GM19397 (cell line): ENCODE results near the gene PNMA1.

Experiments
- ATAC-seq: cut with Tn5 transposase; IDR thresholded peaks from one replicate; pipeline ENCODE4 v1.9.1; 2021; ENCODE audit warnings: mild to moderate bottlenecking, moderate library complexity; ENCODE audit not compliant: unreplicated experiment

PNMA1 gene

DNA sequence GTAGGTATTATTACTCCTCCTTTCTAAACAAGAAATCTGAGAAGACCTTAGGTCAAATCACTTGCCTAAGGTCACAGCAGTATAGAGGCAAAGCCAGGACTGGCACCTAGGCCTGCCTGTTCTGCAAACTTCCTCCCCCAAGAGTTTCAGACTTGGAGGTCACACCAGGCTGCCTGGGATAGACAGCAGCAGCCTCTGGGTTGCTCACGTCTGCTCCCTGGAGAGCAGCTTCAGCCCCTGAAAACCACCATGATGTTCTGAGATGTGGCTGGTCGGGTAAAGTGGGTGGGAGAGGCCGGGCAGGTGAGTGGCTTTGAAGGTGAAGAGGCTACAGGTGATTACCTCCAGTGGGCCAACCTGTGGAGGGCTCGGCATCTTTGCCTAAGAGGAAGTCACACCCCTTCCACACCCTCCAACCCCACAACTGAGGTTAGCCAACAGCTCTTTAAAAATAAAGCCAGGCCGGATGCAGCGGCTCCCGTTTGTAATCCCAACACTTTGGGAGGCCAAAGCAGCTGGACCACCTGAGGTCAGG lies 37.0 kb upstream of the PNMA1 start:
- no peak for ATAC-seq

DNA sequence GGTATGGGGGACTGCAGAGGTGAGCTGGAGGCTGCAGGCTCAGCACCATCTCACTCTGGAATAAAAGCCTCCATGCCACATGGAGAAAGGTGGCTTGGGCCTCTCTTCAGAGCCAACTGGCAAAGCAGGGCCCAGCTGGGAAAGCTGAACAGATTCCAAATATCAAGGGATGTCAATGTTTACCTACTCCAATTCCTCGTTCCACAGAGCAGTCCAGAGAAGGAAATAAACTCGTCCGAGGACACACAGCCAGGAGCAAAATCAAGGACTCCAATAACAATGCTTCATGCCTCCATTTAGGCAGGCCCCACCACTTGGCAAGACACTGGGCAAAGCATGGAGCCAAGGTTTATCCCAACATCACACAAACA lies 36.3 kb upstream of the PNMA1 start:
- no peak for ATAC-seq

DNA sequence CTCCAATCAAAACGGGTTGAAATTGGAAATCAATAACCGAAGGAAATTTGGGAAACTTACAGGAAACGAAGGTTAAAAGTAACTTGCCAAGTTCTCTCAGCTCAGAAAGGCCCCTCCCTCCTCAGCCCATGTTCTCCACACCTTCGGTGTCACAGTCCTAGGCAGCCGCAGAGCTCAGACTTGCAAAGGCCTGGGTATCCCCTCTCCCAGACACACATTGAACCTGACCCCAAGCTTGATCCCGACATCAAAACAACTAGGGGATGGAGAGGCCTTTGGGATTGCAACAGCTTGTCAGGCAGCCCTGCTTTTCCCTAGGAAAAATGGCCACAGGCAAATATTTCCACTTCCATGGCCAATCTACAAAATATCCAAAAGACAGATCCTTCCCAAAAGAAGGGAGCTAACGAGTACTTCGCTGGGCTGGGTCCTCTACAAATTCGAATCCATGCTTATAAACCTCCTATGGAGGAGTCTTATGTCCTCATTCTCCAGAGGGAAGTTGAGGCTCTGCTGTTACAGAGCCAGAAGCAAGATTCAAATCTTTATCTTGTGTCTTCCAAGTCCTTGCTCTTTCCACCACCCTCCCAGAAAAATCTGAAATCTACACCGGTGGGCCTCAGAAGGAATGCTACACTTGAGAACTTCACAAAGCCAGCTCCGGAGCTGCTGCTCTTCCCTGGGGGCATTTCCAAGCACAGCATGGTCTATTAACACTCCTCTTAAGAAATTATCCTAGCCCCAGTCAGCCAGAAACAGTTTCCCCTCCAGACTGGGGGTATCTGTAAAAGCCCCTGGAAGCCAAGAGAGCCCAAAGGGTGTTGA lies 35.7 kb upstream of the PNMA1 start:
- no peak for ATAC-seq

DNA sequence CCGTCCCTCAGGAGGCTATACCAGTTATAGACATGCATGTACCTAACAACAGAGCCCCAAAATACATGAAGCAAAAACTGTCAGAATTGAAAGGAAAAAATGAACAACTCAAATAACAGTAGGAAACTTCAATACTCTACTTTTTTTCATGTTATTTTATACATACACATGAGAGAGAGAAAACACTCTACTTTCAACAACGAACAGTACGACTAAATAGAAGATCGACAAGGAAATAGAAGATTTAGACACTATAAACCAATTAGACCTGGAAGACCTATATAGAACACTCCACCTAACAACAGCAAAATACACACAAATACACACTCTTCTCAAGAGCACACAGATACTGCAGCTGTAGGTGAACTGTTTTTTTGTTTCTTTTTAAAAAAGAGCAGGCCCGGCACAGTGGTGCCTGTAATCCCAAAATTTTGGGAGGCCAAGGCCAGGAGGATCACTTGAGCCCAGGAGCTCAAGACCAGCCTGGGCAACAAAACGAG lies 34.7 kb upstream of the PNMA1 start:
- ATAC-seq: no peak

DNA sequence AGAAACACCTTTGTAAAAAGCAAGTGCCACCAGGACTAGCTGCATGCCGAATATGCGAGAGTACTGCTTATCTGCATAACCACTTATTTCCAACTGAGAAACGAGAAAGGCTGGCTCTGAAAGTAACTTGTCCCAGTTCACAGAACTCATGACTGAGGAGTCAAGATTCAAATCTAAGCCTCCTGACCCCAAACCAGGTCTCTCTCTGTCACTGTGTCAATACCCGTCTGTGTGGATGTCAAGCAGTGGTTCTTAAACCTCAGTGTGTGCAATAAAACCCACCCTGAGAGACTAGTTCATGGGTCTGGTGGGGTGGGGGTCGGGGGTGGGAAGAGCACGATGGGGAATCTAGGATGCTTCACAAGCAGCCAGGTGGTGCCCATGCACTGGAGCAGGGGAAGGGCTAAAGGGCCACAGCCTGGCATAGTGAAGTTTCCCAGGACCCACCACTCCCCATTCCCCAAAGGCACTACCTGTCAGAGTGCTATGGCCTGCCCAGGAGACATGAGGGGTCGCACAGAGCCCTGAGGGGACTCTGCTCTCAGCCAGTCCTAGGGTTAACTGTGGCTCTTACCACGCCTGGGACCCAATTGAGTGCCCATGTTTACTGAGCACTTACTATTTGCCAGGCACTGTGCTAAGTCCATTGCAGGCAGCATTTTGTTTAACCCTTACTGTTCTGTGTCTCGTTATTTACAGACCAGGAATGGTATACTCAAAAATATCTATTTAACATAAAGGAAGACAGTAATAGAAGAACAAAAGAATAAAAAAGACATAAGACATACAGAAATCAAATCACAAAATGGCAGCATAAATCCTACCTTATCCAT lies 33.4 kb upstream of the PNMA1 start:
- no peak for ATAC-seq

GRCh38 chr14:73746520-73747378 lies 32.6 kb upstream of the PNMA1 start:
- ATAC-seq: no peak

DNA sequence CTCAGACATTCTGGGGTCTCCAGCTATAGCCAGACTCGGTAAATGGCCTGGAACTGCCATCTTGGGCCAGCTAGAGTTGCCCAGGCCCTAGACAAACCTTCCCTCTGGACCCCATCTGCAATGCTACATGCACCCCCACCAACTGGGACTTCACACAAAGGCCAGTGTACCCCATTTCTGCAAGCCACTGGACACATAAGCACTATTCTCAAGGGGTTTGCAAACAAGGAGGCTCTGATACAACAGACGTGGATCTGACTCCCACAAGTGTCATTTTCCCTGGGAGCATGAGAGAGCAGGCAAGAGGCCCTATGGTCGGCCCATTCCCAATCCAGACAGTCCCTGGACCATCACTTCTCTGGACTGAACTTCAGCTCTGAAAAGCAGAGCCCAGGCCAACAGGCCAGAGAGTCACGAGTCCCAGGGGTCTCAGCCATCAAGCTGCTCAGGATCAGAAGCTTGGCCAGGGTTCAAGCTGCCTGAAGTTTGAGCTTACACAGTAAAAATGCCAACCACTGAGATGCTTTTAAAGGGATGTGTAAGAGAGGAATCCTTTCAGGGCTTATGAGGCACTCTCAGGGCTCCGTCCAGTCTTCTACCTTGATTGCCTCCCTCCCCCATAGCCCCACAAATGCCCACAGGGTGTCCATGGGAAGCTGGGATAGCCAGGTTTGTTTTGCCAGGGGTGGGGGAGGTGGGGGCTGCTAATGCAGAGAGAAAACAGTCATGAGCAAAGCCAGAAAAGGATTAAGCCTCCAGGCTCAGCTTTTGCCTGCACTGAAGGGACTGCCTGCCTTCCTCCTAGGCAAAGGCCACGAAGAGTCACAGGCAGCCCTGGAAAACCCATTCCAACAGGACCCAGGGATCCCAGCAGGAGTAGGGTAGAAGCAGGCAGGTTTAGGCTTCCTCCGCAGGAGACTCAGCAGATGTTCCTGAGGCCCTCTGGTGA lies 31.7 kb upstream of the PNMA1 start:
- no peak for ATAC-seq

GRCh38 chr14:73744874-73745529 lies 30.8 kb upstream of the PNMA1 start:
- no peak for ATAC-seq

GRCh38 chr14:73744175-73744867 lies 30.1 kb upstream of the PNMA1 start:
- peak; percentile 7 for ATAC-seq

GRCh38 chr14:73743431-73743931 lies 29.3 kb upstream of the PNMA1 start:
- peak; percentile 39 for ATAC-seq

- ATAC-seq: no peak
Measured at GRCh38 chr14:73742520-73743238, 28.5 kb upstream of the PNMA1 start.

DNA sequence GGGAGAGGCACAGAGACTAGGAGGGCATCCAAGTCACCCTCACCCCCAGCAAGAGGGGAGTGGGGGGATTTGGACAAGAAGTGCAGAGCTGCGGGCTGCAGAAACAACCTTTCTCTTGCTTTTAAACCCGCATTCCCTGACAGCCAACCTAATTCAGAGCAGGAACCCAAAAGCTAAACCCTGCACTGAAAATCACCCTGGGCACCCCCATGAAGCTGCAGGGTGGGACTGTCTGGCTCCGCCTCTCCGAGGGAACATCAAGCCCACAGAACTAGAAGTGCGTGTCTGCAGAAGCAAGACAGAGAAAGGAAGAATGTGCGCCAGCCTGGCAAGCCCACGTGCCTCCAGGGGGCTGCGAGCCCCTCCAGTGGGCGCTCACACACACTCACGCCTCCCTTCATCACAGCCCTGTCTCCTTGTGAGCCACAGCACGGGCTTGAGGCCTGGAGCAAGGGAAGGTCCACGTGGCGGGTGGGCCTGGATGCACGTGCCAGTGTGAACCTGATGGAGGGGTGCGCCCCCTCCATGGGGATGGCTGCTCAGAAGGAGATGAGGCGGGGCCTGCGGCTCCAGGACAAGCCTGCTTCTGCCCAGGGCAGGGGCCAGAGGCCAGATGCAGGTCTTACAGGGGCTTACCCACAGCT lies 27.8 kb upstream of the PNMA1 start:
- ATAC-seq: no peak

DNA sequence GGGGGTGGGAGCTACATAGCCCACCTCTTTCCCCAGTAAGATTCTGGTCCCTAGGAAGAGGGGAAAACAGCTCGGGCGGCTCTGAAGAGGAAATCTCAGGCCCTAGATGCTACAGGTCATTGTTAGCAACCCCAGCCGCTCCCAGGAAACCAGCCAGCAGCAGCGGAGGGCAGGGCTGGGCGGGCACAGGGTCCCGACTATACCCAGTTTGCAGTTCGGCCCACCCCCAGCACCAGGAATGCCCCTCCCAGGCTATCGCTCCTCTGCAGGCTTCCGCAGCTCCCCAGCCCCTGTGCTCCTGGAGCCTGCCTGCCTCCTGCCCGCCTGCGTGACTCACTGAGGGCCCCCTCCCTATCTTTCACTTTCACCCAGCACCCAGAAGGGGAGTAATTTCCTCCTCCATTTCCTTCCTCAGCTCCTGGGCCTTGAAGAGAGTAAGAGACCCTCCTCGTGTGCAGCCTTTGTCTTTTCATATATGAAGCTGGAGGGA lies 27.2 kb upstream of the PNMA1 start:
- no peak for ATAC-seq

GRCh38 chr14:73740618-73741326 lies 26.6 kb upstream of the PNMA1 start:
- ATAC-seq: no peak

DNA sequence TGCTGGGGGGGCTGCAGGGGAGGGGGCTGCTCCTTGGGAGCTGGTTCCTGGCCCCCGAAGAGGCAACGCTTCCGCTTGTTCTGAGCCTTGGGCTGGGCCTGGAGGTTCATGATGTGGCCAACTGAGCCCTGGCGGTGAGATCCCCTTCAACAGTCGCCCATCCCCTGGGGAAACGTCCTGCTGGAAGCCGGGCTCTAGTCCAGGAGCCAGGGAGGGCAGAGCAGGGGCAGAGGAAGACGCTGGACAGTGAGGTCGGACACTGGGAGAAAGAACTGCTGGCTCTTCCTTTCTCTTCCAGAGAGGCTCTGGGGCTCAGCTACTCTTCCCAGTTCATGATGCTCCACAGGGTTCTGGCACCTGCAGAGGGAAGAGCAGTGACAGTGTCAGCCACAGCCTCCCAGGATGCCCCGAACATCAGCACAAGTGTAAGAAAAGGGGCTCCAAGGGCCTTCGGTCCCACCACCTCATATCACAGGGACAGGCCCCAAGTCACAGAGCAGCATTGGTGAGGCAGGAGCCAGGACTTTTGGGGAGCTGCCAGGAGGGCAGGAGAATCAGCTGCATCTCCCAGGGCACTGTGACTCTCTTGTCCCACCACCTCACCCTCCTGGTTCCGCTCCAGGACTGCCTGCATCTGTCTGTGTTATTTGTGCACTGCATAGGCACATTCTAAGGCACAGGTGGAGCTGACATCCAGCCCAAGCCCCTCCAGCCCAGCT lies 25.9 kb upstream of the PNMA1 start:
- no peak for ATAC-seq
